Hematopoietic multipotent progenitor cell treated with erythropoietin and hydrocortisone succinate and interleukin-3 and kit ligand, for 6 days (in vitro differentiated cells): ENCODE data around the gene CHAMP1.

ENCODE experiments used
- DNase-seq: peaks from one replicate; pipeline ENCODE4 v3.0.0-alpha.2; 2015

CHAMP1 gene

DNA sequence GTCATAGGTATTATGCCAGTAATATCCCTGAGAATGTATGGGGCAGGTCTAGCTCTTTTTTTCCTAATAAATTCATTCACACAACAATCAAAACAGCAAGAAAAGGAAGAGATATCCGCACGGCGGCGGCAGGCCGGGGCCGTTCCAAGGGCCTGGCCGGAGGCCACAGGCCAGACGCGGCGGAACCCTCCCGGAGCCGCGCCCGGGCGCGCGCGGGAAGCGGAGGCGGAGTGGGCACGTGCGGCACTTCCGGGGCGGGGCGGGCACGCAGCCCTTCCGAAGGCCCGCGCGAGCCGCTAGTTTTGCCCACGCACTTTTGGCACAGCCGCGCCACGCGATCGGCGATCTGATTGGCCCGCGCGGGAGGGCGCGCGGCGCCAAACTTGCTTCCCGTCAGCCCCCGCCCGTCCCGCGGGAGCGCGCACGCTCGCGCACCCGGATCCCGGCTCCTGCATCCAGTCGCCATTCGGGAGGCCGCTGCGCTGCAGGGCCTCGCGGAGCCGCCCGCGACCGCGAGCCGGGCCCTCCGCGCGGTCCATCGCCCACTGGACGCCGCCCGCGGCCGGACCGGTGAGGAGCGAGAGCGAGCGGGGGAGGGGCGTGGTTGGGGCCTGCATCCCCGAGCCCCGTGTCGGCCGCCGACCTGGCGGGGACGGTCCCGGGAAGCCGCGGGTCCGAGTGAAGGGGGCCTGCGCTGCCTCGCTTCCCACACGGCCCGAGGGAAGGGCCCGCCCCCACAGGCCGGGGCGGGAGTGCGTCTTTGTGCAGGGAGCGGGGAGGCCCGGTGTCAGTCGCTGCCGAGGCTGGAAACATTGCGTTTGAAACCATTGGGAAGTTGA lies at the start of gene CHAMP1:
TSS of gene CHAMP1 (plus strand) at position 430 of the 839 bp plus-strand sequence. CDS start 9,340 bp downstream, outside the sequence.
- peak; percentile 97 for DNase-seq

GRCh38 chr13:114264886-114265611 lies 49.3 kb upstream of the CHAMP1 start:
- no peak for DNase-seq

DNA sequence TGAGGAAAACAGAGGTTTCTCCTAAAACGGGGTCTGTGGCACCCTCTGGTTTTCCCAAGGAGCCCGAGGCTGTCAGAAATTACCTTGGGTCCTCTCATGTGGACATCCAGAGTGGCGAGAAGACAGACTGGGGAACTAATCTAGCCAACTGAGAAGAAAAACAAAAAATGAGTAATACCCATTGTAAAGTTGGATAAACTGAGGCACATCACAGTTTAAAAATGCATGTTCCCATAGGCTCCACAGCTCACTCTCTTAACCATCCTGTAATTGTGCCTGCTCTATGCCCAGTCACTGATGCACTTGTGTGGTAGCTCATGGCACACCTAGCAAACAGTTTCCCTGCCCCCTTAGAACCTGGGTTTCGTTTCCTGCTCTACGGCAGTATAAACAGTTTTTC lies 48.1 kb upstream of the CHAMP1 start:
- DNase-seq: no peak

DNA sequence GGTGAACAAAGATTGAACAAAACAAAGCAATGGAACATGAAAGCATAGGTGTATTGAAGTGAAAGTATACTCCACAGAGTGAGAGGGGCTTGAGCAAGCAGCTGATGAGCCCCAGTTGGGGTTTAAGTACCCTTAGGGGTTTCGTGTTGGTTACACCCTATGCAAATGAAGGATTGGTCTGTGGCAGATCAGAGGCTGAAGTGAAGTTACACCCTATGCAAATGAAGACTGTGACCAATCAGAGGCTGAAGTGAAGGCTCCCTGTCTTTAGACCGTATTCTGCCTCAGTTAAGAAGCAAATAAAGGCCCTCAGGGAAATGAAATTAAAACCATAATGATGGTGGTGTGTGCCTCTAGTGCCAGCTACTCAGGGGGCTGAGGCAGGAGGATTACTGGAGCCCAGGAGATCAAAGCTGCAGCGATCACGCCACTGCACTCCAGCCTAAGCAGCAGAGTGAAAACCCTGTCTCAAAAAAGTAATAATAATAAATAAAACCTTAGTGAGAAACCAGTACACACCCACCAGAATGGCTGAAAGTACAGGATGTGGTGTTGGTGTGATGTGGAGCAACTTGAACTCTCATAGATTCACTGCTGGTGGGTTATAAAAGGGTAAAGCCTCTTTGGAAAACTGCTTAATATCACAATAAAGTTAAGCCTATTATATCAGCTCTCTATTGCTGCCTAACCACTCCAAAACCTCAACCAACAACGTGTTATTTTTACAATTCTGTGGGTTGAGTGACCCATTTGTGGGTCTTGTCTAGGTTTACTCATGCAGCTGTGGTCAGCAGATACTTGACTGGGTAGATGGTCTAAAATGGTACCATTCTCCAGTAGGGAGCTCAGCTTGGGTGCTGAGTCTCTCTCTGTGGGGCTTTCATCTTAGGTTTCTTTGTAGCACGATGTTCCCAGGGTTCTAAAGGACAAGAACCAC lies 45.7 kb upstream of the CHAMP1 start:
- DNase-seq: no peak

DNA sequence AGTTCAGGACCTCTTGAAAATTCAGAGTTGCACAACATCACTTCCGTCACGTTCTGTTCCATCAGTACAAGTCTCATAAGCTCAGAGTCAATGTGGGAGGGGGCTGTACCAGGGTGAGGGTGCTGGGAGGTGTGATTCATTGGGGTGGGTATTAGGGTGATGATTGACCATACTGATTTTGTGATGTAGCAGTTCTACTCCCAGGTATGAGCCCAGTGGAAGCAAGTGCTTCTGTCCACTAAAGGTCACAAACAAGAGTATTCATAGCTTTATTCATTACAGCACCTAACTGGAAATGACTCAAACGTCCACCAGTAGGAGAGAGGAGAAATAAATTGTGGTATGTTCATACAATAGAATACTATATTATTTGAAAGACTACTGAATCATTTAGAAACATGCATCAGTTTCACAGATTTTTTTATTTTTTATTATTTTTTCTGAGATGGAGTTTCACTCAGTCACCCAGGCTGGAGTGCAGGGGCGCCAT lies 45.0 kb upstream of the CHAMP1 start:
- DNase-seq: no peak

DNA sequence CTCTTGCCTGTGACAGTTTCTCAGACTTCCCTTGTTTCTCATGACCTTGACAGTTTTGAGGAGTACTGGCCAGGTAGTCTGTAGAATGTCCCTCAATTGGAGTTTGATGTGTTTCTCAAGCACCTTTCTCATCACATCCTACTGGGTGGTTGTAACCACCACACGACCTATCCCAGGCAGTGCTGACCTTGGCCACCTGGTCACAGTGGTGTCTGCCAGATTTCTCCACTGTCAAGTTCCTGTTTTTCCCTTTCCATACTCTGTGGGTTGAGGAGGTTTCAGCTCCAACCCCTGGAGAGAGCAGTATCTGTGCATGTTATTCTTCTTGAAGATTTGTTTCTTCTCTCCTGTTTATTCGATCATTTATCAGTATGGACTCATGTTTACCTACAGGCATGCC lies 41.3 kb upstream of the CHAMP1 start:
- no peak for DNase-seq

- peak; percentile 60 for DNase-seq
Measured at GRCh38 chr13:114275304-114275703, 39.0 kb upstream of the CHAMP1 start.

DNA sequence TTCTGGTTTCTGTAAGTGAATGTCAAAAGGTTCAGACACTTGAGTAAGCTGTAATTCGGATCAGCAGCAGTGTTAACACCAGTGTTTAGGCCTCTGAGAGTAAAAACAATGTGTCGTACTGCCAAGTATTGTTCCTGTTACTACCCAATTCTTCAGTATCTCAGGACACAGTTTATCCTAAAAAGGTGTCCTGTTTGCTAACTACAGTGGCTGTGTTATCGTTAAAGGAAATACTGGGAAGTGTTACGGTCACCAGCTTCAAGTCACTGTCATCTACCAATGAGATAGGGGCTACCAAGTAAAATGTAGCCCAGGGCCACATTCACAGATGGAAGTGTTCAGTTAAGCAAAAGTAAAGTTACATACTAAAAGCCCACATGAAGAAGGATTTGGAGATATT lies 35.2 kb upstream of the CHAMP1 start:
- DNase-seq: peak; percentile 26

DNA sequence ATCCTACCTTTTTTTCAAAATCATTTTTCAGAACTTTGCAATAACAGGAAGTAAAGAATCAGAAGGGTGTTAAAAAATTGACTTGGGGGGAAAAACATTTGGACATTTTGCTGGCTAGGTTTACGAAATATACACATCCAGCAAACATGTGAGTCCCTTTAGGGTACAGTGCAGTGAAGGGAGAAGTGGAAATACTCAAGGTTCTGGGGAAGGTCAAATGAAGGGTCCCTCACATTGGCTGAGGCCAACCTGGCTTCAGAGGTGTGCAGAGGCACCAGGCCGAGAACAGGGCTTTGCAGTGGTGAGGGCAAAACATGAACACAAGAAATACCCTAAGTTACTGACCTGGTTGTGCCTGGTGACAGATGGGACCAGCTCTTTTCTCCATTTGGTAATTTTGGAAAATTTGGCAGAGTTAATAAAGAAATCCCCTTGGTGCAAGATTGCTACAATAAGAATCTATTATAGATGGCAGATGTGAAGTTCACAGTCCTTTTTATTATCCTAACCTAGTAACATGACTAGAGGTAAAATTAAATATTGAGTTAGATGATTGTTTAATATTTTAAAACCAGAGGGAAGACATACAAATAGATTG lies 34.4 kb upstream of the CHAMP1 start:
- no peak for DNase-seq

- DNase-seq: peak; percentile 94
Measured at GRCh38 chr13:114281351-114282040, 32.8 kb upstream of the CHAMP1 start, which contains the start of gene UPF3A. Gene UPF3A (plus strand): TSS chr13:114281601. CDS start chr13:114281640, 39 bp downstream.

DNA sequence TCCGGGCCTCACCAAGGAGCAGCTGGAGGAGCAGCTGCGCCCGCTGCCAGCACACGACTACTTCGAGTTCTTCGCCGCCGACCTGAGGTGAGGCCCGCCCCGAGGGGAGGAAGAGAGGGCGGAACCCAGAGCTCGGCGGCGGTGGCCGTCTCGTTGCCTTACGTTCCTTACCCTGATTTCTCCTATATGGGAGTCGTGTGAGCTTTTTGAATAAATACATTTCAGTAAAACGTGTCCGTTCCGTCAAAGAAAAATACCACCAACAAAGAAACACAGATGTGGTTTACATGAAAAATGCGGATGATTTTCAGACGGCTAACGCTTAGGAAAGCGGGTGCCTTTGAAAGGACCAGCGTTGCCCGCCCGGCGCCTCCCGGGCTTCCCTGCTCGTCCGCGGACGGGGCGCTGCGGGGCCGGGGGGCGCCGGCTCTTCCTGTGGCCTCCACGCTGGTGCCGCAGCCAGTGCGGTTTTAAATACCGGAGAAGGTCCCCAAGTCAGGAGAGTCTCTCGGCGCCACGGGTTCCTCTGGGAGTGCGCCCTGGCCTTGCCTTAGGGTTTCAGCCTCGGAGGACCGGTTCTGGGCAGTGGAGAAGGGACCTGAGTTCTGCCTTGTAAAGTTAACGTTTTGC lies 32.1 kb upstream of the CHAMP1 start:
- peak; percentile 88 for DNase-seq

DNA sequence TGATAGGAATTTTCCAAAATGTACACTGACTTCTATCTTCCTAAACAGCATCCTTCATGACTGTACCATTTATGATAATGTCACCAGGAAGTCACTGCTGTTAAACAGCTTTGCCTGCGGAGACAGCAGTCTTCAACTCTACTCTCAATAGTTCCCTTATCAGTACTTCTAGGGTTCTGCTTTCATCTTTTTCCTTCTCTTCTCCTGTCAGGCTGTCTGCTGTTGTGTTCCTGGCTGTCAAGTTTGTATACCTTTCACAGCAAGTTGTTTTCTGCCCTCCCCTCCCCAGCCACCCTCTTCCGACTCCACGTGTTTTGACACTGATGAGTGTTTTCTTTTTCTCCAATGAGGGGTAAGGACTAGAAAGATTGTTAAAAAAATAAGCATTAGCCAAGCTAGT lies 30.7 kb upstream of the CHAMP1 start:
- peak; percentile 64 for DNase-seq

- no peak for DNase-seq
Measured at GRCh38 chr13:114284680-114285079, 29.6 kb upstream of the CHAMP1 start.

GRCh38 chr13:114285166-114285808 lies 29.0 kb upstream of the CHAMP1 start:
- DNase-seq: no peak

DNA sequence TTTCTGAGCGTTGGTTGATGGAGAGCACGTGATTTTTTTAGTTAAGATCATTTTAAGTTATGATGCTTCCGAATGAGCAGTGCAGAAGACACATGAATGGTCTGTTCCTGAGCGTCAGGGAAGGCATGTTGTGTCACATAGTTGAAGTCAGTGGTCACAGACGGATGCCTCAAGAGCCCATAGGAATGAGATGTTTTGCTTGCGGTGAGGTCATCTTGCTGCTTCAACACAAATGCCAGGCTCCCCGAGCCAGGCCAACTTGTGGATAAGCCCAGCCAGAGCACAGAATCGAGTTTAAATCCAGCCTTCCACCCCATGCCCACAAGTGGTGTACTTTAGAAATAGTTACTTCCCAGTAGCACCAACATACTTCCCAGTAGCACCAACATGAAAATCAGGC lies 27.5 kb upstream of the CHAMP1 start:
- DNase-seq: no peak

DNA sequence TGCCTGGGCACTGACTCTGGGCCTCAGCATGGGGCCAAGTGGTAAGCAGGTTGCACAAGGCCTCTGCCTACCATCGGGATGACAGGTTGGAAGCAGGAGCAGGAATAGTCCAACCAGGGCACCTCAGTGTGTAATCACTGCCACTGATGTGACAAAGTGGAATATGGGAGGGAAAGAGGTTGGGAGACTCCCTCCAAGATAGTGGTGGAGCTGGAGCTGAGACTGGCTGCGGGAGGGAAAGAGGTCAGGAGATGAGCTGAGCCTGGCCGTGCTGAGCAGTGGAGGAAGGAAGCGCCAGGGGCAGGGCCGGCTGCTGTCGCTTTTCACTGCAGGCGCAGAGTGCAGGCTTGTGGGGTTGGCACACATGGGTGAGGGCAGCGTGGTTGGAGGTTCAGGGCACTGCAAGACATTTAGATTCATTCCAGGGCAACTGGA lies 26.1 kb upstream of the CHAMP1 start:
- no peak for DNase-seq

- DNase-seq: no peak
Measured at GRCh38 chr13:114296448-114296847, 17.9 kb upstream of the CHAMP1 start.

DNA sequence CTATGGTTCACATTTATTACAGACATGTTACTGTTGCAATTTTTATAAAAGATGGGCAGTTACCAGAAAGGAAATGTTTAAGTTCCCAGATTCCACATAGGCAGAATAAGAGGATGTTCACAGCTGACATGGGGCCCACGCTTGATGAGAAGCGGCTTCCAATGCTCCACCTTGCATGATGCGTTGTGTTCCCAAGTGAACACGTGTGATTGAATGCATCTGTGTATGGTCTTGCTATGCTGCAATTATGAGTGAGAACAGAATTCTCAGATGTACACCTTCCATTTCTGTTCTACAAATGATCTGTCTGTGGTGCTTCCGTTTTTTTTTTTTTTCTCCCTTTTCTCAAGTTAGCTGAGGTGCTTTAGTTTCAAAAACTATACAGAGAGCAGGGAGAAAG lies 17.4 kb upstream of the CHAMP1 start:
- DNase-seq: no peak

GRCh38 chr13:114298866-114299265 lies 15.4 kb upstream of the CHAMP1 start:
- no peak for DNase-seq

DNA sequence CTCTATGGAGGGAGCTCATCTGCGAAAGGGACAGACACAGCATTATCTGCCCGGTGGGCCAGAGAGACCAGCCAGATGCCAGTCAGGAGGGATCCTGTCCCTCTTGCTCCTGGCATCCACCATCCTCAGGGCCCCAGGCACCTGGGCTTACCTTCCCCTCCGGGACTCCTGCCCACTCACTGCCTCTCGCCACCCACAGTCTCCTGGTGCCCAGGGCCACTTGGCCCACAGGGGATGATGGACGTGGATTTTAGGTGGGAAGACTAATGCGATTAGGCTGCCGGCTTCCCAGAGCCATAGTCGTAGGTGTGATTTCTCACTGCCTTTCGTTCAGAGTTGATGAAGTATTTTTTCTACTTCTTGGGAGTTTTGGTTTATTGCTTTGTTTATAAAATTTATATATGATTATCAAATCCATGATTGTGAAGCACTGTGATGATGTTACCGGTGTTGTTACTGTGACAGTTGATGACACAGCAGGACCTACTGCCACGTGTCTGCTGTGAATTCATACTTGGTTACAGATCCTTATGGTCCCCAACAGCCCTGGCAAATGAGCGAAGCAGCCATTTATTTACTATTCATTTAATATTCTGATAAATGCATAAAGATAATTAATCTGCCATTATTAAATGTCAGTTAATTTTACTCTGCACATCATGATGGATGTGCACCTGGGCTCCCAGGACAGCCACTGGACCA lies 14.5 kb upstream of the CHAMP1 start:
- no peak for DNase-seq
